ENCODE data around the gene ILF3.

ILF3 gene

GRCh38 chr19:10719466-10719961 is 65.4 kb downstream of the ILF3 start:
- Histone ChIP-seq H3K27me3 (ENCODE audit: low read length) (no peaks in the 10 kb centered on the region), H4K20me1 (ENCODE audit: low read depth, low read length) (peaks cover 10% of the 10 kb centered on the region; the same call in 1 of the 2 replicates), H3K79me2 (ENCODE audit: insufficient read depth, low read length) (peaks cover 65% of the 10 kb centered on the region), H2AFZ (ENCODE audit: low read depth, low read length, severe bottlenecking) (no peak overlapping the region), H3F3A (ENCODE audit: insufficient read depth) (0 out of 2 replicates have a peak, but pooled peaks cover 4% of the 10 kb centered on the region), H3K4me2 (ENCODE audit: low read depth, low read length, poor library complexity, severe bottlenecking) (peak overlapping the region; percentile 91), H3K36me3 (ENCODE audit: low read length) (no peaks in the 10 kb centered on the region), H3K9me2 (replicated peaks; ENCODE audit: insufficient read depth, low read length) (no peaks in the 10 kb centered on the region), H3K4me3 (ENCODE audit: insufficient read depth, low read length, poor library complexity, severe bottlenecking) (peak overlapping the region; percentile 90), H3K9ac (ENCODE audit: low read length) (peak overlapping the region; percentile 96), H3K27ac (ENCODE audit: low read depth, low read length) (no peak overlapping the region), H3K9me3 (ENCODE audit: insufficient read depth, low read length) (no peaks in the 10 kb centered on the region)
- no peak for TF ChIP-seq EZH2phosphoT487 (conservative IDR thresholded peaks at IDR 0.05; ENCODE audit: low read length)
- TF ChIP-seq CTCF (IDR thresholded peaks at IDR 0.05; ENCODE audit: insufficient read depth, low read length, poor library complexity, severe bottlenecking), result no peak

GRCh38 chr19:10720607-10721125 is 66.5 kb downstream of the ILF3 start:
- Histone ChIP-seq H3K9ac (ENCODE audit: low read length) (no peak overlapping the region), H3K9me3 (ENCODE audit: insufficient read depth, low read length) (no peaks in the 10 kb centered on the region), H4K20me1 (ENCODE audit: low read depth, low read length) (peaks cover 10% of the 10 kb centered on the region; the same call in 1 of the 2 replicates), H3K27ac (ENCODE audit: low read depth, low read length) (no peak overlapping the region), H3K4me2 (ENCODE audit: low read depth, low read length, poor library complexity, severe bottlenecking) (no peak overlapping the region), H2AFZ (ENCODE audit: low read depth, low read length, severe bottlenecking) (no peak overlapping the region), H3K79me2 (ENCODE audit: insufficient read depth, low read length) (peaks cover 76% of the 10 kb centered on the region), H3K27me3 (ENCODE audit: low read length) (no peaks in the 10 kb centered on the region), H3K4me3 (ENCODE audit: insufficient read depth, low read length, poor library complexity, severe bottlenecking) (no peak overlapping the region), H3K36me3 (ENCODE audit: low read length) (no peaks in the 10 kb centered on the region), H3K9me2 (replicated peaks; ENCODE audit: insufficient read depth, low read length) (no peaks in the 10 kb centered on the region), H3F3A (ENCODE audit: insufficient read depth) (0 out of 2 replicates have a peak, but pooled peaks cover 4% of the 10 kb centered on the region)
- no peak for TF ChIP-seq EZH2phosphoT487 (conservative IDR thresholded peaks at IDR 0.05; ENCODE audit: low read length)
- TF ChIP-seq CTCF (IDR thresholded peaks at IDR 0.05; ENCODE audit: insufficient read depth, low read length, poor library complexity, severe bottlenecking), result no peak

GRCh38 chr19:10723591-10723990 is 69.4 kb downstream of the ILF3 start:
- Histone ChIP-seq H2AFZ (ENCODE audit: low read depth, low read length, severe bottlenecking) (no peak overlapping the region), H3K4me2 (ENCODE audit: low read depth, low read length, poor library complexity, severe bottlenecking) (no peak overlapping the region), H3K79me2 (ENCODE audit: insufficient read depth, low read length) (peaks cover 99% of the 10 kb centered on the region), H3F3A (ENCODE audit: insufficient read depth) (no peaks in the 10 kb centered on the region), H3K9me3 (ENCODE audit: insufficient read depth, low read length) (no peaks in the 10 kb centered on the region), H3K9me2 (replicated peaks; ENCODE audit: insufficient read depth, low read length) (no peaks in the 10 kb centered on the region), H3K9ac (ENCODE audit: low read length) (no peak overlapping the region), H3K27ac (ENCODE audit: low read depth, low read length) (no peak overlapping the region), H3K4me3 (ENCODE audit: insufficient read depth, low read length, poor library complexity, severe bottlenecking) (no peak overlapping the region), H3K27me3 (ENCODE audit: low read length) (no peaks in the 10 kb centered on the region), H4K20me1 (ENCODE audit: low read depth, low read length) (peaks cover 8% of the 10 kb centered on the region; the same call in 1 of the 2 replicates), H3K36me3 (ENCODE audit: low read length) (no peaks in the 10 kb centered on the region)
- TF ChIP-seq EZH2phosphoT487 (conservative IDR thresholded peaks at IDR 0.05; ENCODE audit: low read length) (no peak), CTCF (IDR thresholded peaks at IDR 0.05; ENCODE audit: insufficient read depth, low read length, poor library complexity, severe bottlenecking) (no peak)
